ENCODE results near the gene ELMO1.

Gene ELMO1

GRCh38 chr7:37310327-37311080 lies 138.2 kb downstream of the ELMO1 start:
- no peak overlapping the region for H3K4me3 ChIP-seq (ENCODE audit: low read length)
- no peak overlapping the region for H2AFZ ChIP-seq (ENCODE audit: low read depth, low read length)
- H3K27me3 ChIP-seq (ENCODE audit: insufficient read depth, low read length), result no peaks in the 10 kb centered on the region
- peaks cover 2% of the 10 kb centered on the region for H3K36me3 ChIP-seq (ENCODE audit: insufficient read depth, low read length)
- no peaks in the 10 kb centered on the region for H3K9me3 ChIP-seq (ENCODE audit: low read length)
- H3K4me1 ChIP-seq (ENCODE audit: insufficient read depth, low read length), result peaks cover 4% of the 10 kb centered on the region

DNA sequence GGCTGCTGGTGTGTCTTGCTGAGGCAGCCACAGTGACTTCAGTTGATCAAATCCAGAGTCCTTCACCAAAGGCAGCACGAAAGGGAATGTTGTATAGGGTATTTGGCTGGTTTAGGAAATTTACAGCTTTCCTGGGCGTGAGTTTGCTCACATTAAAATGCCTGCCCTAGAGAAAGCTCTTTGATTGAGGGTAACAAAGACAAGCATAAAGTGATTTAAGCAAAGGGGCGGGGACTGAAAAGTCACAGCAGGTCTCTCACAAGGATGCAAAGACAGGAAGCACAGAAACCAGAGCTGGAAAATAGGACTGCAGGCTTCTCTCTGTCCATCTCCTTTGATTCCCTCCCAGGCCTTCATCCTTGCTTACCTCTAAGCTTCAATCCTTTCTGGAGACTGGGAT lies 139.2 kb downstream of the ELMO1 start:
- no peak overlapping the region for H3K4me3 ChIP-seq (ENCODE audit: low read length)
- H3K4me1 ChIP-seq (ENCODE audit: insufficient read depth, low read length), result peaks cover 4% of the 10 kb centered on the region
- H3K27me3 ChIP-seq (ENCODE audit: insufficient read depth, low read length), result no peaks in the 10 kb centered on the region
- no peaks in the 10 kb centered on the region for H3K9me3 ChIP-seq (ENCODE audit: low read length)
- H2AFZ ChIP-seq (ENCODE audit: low read depth, low read length), result no peak overlapping the region
- H3K36me3 ChIP-seq (ENCODE audit: insufficient read depth, low read length), result peaks cover 2% of the 10 kb centered on the region

DNA sequence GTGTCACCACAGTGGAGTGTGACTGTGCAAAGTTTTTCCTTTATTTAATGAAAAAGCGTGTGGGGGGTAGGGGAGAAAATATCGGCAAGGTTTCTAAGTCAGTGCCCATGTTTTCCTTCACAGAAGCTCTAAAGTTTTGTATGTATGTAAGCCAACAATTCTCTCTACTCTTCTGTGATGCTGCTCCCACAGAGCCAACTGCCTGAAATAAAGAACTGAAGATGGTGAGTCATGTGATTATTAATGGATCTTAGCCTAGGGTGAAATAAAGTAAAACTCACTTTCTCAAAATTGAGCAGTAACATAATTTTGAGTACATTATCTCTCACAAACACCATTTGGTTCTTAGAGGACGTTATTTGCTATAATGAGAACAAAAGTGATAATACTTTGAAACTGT lies 143.7 kb downstream of the ELMO1 start:
- no peak overlapping the region for H2AFZ ChIP-seq (ENCODE audit: low read depth, low read length)
- H3K4me1 ChIP-seq (ENCODE audit: insufficient read depth, low read length), result no peaks in the 10 kb centered on the region
- peaks cover 6% of the 10 kb centered on the region for H3K9me3 ChIP-seq (ENCODE audit: low read length)
- no peaks in the 10 kb centered on the region for H3K27me3 ChIP-seq (ENCODE audit: insufficient read depth, low read length)
- no peaks in the 10 kb centered on the region for H3K36me3 ChIP-seq (ENCODE audit: insufficient read depth, low read length)
- H3K4me3 ChIP-seq (ENCODE audit: low read length), result no peak overlapping the region

- Histone ChIP-seq H3K9me3 (ENCODE audit: low read length) (peaks cover 4% of the 10 kb centered on the region), H2AFZ (ENCODE audit: low read depth, low read length) (no peak overlapping the region), H3K36me3 (ENCODE audit: insufficient read depth, low read length) (no peaks in the 10 kb centered on the region), H3K4me1 (ENCODE audit: insufficient read depth, low read length) (no peaks in the 10 kb centered on the region), H3K27me3 (ENCODE audit: insufficient read depth, low read length) (no peaks in the 10 kb centered on the region), H3K4me3 (ENCODE audit: low read length) (no peak overlapping the region)
Observed at GRCh38 chr7:37297546-37297945, 151.1 kb downstream of the ELMO1 start.

DNA sequence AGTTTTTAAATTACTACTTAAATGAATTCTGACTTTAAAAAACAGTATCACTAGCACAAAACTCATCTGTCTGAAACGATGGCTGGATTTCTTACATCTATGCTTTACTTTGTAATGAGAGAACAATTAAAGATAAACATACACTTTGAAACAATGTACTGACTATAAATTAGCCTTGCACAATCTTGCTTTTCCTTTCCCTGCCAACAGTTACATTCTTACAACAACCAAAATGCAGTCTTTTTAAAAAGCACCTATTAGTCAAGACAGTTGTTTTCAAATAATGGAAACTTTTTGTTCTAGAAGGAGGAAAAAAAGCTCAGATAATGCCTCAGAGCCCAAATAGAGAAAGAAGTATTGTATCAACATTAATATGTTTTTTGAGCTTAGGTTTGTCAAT lies 153.3 kb downstream of the ELMO1 start:
- H3K9me3 ChIP-seq (ENCODE audit: low read length), result no peaks in the 10 kb centered on the region
- no peaks in the 10 kb centered on the region for H3K27me3 ChIP-seq (ENCODE audit: insufficient read depth, low read length)
- no peak overlapping the region for H2AFZ ChIP-seq (ENCODE audit: low read depth, low read length)
- H3K4me3 ChIP-seq (ENCODE audit: low read length), result no peak overlapping the region
- no peaks in the 10 kb centered on the region for H3K36me3 ChIP-seq (ENCODE audit: insufficient read depth, low read length)
- peaks cover 3% of the 10 kb centered on the region for H3K4me1 ChIP-seq (ENCODE audit: insufficient read depth, low read length)

GRCh38 chr7:37290731-37291130 lies 157.9 kb downstream of the ELMO1 start:
- Histone ChIP-seq H3K4me3 (ENCODE audit: low read length) (no peak overlapping the region), H3K36me3 (ENCODE audit: insufficient read depth, low read length) (no peaks in the 10 kb centered on the region), H3K27me3 (ENCODE audit: insufficient read depth, low read length) (no peaks in the 10 kb centered on the region), H3K4me1 (ENCODE audit: insufficient read depth, low read length) (peaks cover 9% of the 10 kb centered on the region), H3K9me3 (ENCODE audit: low read length) (no peaks in the 10 kb centered on the region), H2AFZ (ENCODE audit: low read depth, low read length) (no peak overlapping the region)

DNA sequence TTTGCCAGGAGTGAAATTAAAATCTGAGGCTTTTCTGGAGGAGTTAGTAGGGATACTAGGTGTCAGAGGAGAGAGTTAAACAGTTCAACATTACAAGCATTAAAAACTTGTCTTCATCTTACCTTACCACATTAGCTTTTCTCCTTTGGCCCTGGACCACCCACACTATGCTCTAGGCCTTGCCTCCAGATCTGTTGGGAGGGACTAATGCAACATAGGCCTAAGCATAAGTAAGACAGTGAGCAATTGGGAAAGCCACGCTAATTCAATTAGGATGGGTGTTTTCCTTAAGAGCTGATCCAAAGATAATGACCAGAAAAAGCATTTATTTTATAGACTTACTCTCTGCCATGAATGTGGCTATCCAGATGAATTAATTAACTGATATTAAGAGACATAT lies 158.9 kb downstream of the ELMO1 start:
- no peaks in the 10 kb centered on the region for H3K36me3 ChIP-seq (ENCODE audit: insufficient read depth, low read length)
- no peaks in the 10 kb centered on the region for H3K9me3 ChIP-seq (ENCODE audit: low read length)
- H3K4me1 ChIP-seq (ENCODE audit: insufficient read depth, low read length), result peaks cover 11% of the 10 kb centered on the region
- no peak overlapping the region for H2AFZ ChIP-seq (ENCODE audit: low read depth, low read length)
- H3K4me3 ChIP-seq (ENCODE audit: low read length), result no peak overlapping the region
- H3K27me3 ChIP-seq (ENCODE audit: insufficient read depth, low read length), result no peaks in the 10 kb centered on the region

GRCh38 chr7:37289367-37289766 lies 159.3 kb downstream of the ELMO1 start:
- no peak overlapping the region for H2AFZ ChIP-seq (ENCODE audit: low read depth, low read length)
- no peaks in the 10 kb centered on the region for H3K36me3 ChIP-seq (ENCODE audit: insufficient read depth, low read length)
- H3K9me3 ChIP-seq (ENCODE audit: low read length), result no peaks in the 10 kb centered on the region
- no peak overlapping the region for H3K4me3 ChIP-seq (ENCODE audit: low read length)
- peaks cover 11% of the 10 kb centered on the region for H3K4me1 ChIP-seq (ENCODE audit: insufficient read depth, low read length)
- H3K27me3 ChIP-seq (ENCODE audit: insufficient read depth, low read length), result no peaks in the 10 kb centered on the region

GRCh38 chr7:37287131-37287855 lies 161.4 kb downstream of the ELMO1 start:
- Histone ChIP-seq H3K9me3 (ENCODE audit: low read length) (no peaks in the 10 kb centered on the region), H3K27me3 (ENCODE audit: insufficient read depth, low read length) (no peaks in the 10 kb centered on the region), H2AFZ (ENCODE audit: low read depth, low read length) (no peak overlapping the region), H3K4me3 (ENCODE audit: low read length) (no peak overlapping the region), H3K36me3 (ENCODE audit: insufficient read depth, low read length) (no peaks in the 10 kb centered on the region), H3K4me1 (ENCODE audit: insufficient read depth, low read length) (peaks cover 23% of the 10 kb centered on the region)

- no peaks in the 10 kb centered on the region for H3K36me3 ChIP-seq (ENCODE audit: insufficient read depth, low read length)
- peaks cover 30% of the 10 kb centered on the region for H3K4me1 ChIP-seq (ENCODE audit: insufficient read depth, low read length)
- H3K4me3 ChIP-seq (ENCODE audit: low read length), result no peak overlapping the region
- no peaks in the 10 kb centered on the region for H3K9me3 ChIP-seq (ENCODE audit: low read length)
- H2AFZ ChIP-seq (ENCODE audit: low read depth, low read length), result no peak overlapping the region
- no peaks in the 10 kb centered on the region for H3K27me3 ChIP-seq (ENCODE audit: insufficient read depth, low read length)
Observed at GRCh38 chr7:37286454-37286832, 162.2 kb downstream of the ELMO1 start.

DNA sequence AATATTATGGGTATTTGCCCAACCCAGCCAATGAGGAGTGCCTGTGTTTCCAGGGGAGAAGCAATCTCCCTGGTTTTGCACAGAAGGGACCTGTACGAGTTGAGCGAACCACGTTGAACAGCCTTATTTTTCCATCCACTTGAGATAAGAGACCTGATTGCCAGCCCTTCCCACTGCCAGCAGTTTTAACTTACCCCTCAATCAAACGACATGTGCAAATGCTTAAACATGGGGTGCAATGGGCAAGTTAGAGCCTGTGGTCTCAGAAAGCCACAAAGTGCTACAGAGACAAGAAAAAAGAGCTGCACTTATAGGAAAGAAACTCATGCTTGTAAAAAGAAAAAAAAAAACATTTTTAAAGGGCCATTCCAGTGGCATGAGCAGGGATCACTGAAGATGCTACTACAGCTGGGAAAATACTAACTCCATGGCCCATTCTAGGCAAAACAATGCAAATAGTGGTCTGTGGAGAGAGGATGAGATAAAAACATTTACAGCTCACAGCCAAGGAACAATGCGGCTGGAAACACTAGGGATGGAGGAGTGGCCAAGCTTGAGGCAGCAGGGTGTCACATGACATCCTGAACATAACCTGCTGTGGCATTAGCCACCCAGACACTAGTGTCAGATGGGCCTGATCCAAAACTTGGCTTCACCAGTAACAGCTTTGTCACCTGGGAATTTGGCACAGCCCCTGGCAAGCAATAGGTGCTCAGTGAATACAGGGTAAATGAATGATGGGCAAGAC lies 162.8 kb downstream of the ELMO1 start:
- no peaks in the 10 kb centered on the region for H3K27me3 ChIP-seq (ENCODE audit: insufficient read depth, low read length)
- peaks cover 31% of the 10 kb centered on the region for H3K4me1 ChIP-seq (ENCODE audit: insufficient read depth, low read length)
- H3K4me3 ChIP-seq (ENCODE audit: low read length), result no peak overlapping the region
- no peaks in the 10 kb centered on the region for H3K9me3 ChIP-seq (ENCODE audit: low read length)
- no peak overlapping the region for H2AFZ ChIP-seq (ENCODE audit: low read depth, low read length)
- H3K36me3 ChIP-seq (ENCODE audit: insufficient read depth, low read length), result no peaks in the 10 kb centered on the region

DNA sequence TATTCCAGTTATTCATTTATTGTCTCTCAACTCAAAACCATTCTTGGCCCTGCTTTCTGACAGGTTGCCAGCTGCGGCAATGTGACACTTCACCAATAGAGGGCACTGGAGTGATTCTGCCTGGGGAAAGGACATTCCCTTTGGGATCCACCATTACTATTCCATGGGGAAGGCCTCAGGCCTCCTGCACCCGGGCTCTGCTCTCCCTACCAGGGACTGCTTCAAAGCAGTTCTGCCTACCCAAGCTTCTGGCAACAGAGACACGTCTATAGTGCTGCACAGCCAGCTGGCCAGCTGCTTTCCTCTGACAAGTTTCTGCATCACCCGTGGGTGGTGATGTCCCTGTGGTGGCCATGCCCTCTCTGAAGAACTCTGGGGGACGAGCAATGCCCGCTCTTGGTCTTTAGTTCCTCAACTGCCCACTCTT lies 163.8 kb downstream of the ELMO1 start:
- H3K27me3 ChIP-seq (ENCODE audit: insufficient read depth, low read length), result no peaks in the 10 kb centered on the region
- no peak overlapping the region for H2AFZ ChIP-seq (ENCODE audit: low read depth, low read length)
- H3K9me3 ChIP-seq (ENCODE audit: low read length), result no peaks in the 10 kb centered on the region
- H3K4me1 ChIP-seq (ENCODE audit: insufficient read depth, low read length), result peaks cover 28% of the 10 kb centered on the region
- no peak overlapping the region for H3K4me3 ChIP-seq (ENCODE audit: low read length)
- no peaks in the 10 kb centered on the region for H3K36me3 ChIP-seq (ENCODE audit: insufficient read depth, low read length)

DNA sequence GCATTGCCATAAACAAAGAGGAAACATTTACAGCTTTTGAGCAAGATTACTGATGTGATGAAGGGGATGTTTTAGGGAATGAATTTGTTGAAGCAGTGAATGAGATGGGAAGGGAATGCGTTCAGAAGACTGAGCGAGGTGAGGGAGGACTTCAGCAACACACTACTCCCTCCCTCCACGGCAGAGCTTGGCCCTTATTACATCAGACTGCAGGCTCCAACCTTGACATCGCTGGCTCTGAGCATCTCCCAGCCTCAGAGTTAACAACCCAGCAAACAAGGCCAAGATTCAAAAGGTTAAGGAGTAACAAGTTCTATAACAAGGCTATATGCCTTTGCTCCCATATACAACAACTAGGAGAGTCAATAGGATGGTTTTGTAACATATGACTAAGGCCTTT lies 164.4 kb downstream of the ELMO1 start:
- Histone ChIP-seq H3K27me3 (ENCODE audit: insufficient read depth, low read length) (no peaks in the 10 kb centered on the region), H3K36me3 (ENCODE audit: insufficient read depth, low read length) (no peaks in the 10 kb centered on the region), H2AFZ (ENCODE audit: low read depth, low read length) (no peak overlapping the region), H3K4me3 (ENCODE audit: low read length) (no peak overlapping the region), H3K9me3 (ENCODE audit: low read length) (no peaks in the 10 kb centered on the region), H3K4me1 (ENCODE audit: insufficient read depth, low read length) (peaks cover 28% of the 10 kb centered on the region)
